RWPE1 (cell line): Measurements from ENCODE around the gene OSBPL7.

ENCODE experiments used
- CTCF ChIA-PET: fragments of 350-600 bp; sonication (Branson Sonifier 250); formaldehyde crosslinking; extraction: SDS; loops from one replicate; lab custom pipeline; 2021; lab: Yijun Ruan, JAX
- POLR2A ChIA-PET: fragments of 400-600 bp; formaldehyde crosslinking; extraction: SDS; loops from one replicate; lab custom pipeline; 2020; ENCODE audit warnings: antibody characterized with exemption; ENCODE audit not compliant: low non-redundant PET; lab: Yijun Ruan, JAX
- DNase-seq: peaks from one replicate; pipeline ENCODE4 v3.0.0; 2012; ENCODE audit warnings: low spot score
- H3K27ac ChIP-seq: fragments of 450-650 bp; 2 replicates; pipeline ENCODE4 v1.5.1; 2017
- CTCF ChIP-seq: fragments of 450-650 bp; conservative IDR thresholded peaks from 2 replicates; pipeline ENCODE4 v1.5.1; 2017; ENCODE audit warnings: low read depth, mild to moderate bottlenecking

The OSBPL7 gene

GRCh38 chr17:47801176-47801765, 20.3 kb downstream of the OSBPL7 start:
- POLR2A ChIA-PET = no interaction called here

DNA sequence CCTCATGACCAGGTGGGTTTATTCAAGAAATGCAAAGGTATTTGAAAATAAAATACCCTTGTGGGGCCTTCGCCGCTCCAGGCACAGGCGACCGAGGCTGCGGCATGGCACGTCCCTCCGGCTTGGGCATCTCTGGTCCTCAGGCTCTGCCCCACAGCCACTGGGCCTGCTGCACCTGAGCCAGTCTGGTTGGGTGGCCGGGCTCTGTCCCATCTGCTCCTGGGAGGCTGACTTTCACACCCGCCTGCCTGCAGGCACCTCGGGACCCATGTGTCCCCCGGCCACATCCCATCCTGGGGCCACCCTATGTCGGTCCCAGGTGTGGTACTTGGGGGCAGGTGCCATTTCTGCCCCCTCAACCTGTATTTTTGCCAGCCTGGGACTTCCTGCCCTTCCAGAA, 20.9 kb downstream of the OSBPL7 start:
- CTCF ChIA-PET = interaction anchor here (0.7 to 1.4 kb wide), 3 partner anchors 11 to 114 kb away, joined by 3 to 5 read pairs (median 4); no protein-coding TSS in a partner anchor
- H3K27ac ChIP-seq = no peak overlapping the region
- no peak for DNase-seq
- no peak for TF ChIP-seq CTCF
- POLR2A ChIA-PET = no interaction called here

More at GRCh38 chr17:47801176-47801765, 20.3 kb downstream of the OSBPL7 start:
- no peak overlapping the region for H3K27ac ChIP-seq
- CTCF ChIA-PET = interaction anchor here (0.6 to 1.4 kb wide), 6 partner anchors 11 to 114 kb away, joined by 3 to 5 read pairs (median 4); partner anchors contain the start of gene TBX21
- DNase-seq = no peak
- TF ChIP-seq CTCF = no peak

DNA sequence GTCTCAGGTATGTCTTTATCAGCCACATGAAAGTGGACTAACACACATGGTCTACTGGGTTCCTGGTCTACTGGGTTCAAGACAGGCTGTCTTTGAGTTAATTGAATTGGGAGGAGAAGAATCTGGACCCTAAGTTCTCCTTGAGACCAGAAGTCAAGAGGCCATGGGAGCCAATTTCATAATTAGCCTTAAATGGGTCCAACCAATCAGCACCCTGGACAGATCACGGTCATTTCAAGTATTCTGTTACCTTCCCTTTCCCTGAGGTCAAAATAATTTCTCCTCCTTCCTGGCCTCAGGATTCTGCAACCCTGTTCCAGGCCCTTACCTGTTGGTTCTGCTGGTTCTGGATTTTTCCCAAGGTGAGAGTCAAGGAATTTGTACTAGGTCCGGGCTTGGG, 23.8 kb downstream of the OSBPL7 start:
- no peak overlapping the region for H3K27ac ChIP-seq
- TF ChIP-seq CTCF = no peak
- ChIA-PET POLR2A (no interaction called here), CTCF (no interaction called here)
- DNase-seq = no peak

GRCh38 chr17:47792979-47793378, 28.6 kb downstream of the OSBPL7 start:
- CTCF ChIA-PET = interaction anchor here (1.3 kb wide), 1 partner anchor 60 kb away, joined by 3 read pairs; the partner anchor contains the start of gene TBX21
- POLR2A ChIA-PET = no interaction called here
- no peak for TF ChIP-seq CTCF
- H3K27ac ChIP-seq = no peak overlapping the region
- no peak for DNase-seq

DNA sequence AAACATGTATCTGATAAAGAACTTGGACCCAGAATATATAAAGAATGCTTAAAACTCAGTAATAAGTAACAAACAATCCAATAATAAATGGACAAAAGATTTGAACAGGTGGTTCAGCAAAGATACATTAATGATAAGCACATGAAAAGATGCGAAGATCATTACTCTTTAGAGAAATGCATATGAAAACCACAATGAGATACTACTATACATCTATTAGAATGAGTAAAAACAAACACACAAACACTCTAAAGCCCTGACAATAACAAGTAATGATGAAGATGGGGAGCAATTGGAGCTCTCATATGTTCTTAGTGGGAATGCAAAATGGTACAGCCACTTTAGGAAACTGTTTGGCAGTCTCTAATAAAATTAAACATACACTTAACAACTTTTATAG, 29.1 kb downstream of the OSBPL7 start:
- TF ChIP-seq CTCF = no peak
- POLR2A ChIA-PET = no interaction called here
- DNase-seq = no peak
- CTCF ChIA-PET = interaction anchor here (1.3 kb wide), 1 partner anchor 59 kb away, joined by 3 read pairs; the partner anchor contains the start of gene TBX21
- H3K27ac ChIP-seq = no peak overlapping the region

GRCh38 chr17:47791025-47791424, 30.6 kb downstream of the OSBPL7 start:
- CTCF ChIA-PET = interaction anchor here (0.6 kb wide), 1 partner anchor 58 kb away, joined by 3 read pairs; no protein-coding TSS in a partner anchor
- no peak for TF ChIP-seq CTCF

More at GRCh38 chr17:47791025-47791424, 30.6 kb downstream of the OSBPL7 start:
- DNase-seq = no peak
- POLR2A ChIA-PET = no interaction called here
- H3K27ac ChIP-seq = no peak overlapping the region
